ENCODE measurements around the gene SPOCK1. TPM values are rescaled to one million over a fixed set of nuclear protein-coding genes. Genes with fewer than 3 reads are reported as not detected.

Gene SPOCK1
- total RNA-seq, 1 experiment from 2014 or later, result 4.0 TPM

- no TSS peak for BruUV-seq (replicated peaks)
- Histone ChIP-seq H3K4me1 (ENCODE audit: insufficient read depth, low read length, poor library complexity, severe bottlenecking) (no peaks in the 10 kb centered on the region), H3K4me3 (ENCODE audit: low read depth, low read length, poor library complexity, severe bottlenecking) (no peak overlapping the region), H3K9me3 (ENCODE audit: low read depth, low read length, poor library complexity, severe bottlenecking) (no peaks in the 10 kb centered on the region), H3K36me3 (ENCODE audit: insufficient read depth, low read length, poor library complexity, severe bottlenecking) (no peaks in the 10 kb centered on the region), H3K27me3 (replicated peaks; ENCODE audit: insufficient read depth, low read depth, low read length, poor library complexity) (peaks cover 21% of the 10 kb centered on the region), H3K27ac (ENCODE audit: low read depth, low read length, poor library complexity, severe bottlenecking) (no peak overlapping the region)
- DNase-seq (ENCODE audit: low spot score), result no peak
- TF ChIP-seq EZH2 (IDR thresholded peaks at IDR 0.05; ENCODE audit: borderline replicate concordance, low read depth, low read length, poor library complexity, severe bottlenecking), result no peak
- TF ChIP-seq CTCF (conservative IDR thresholded peaks at IDR 0.05; ENCODE audit: low read depth, low read length), result no peak
- intact Hi-C loops (cut with micrococcal nuclease; ENCODE audit: unreplicated experiment), result no loop called here
- ChIA-PET CTCF (no interaction called here), POLR2A (ENCODE audit: low non-redundant PET) (no interaction called here)
These were observed 110.1 kb downstream of the SPOCK1 start for GRCh38 chr5:137389042-137389441.

- intact Hi-C loops (cut with micrococcal nuclease; ENCODE audit: unreplicated experiment), result no loop called here
- Histone ChIP-seq H3K4me3 (ENCODE audit: low read depth, low read length, poor library complexity, severe bottlenecking) (no peak overlapping the region), H3K9me3 (ENCODE audit: low read depth, low read length, poor library complexity, severe bottlenecking) (no peaks in the 10 kb centered on the region), H3K4me1 (ENCODE audit: insufficient read depth, low read length, poor library complexity, severe bottlenecking) (no peaks in the 10 kb centered on the region), H3K27me3 (replicated peaks; ENCODE audit: insufficient read depth, low read depth, low read length, poor library complexity) (peaks cover 21% of the 10 kb centered on the region), H3K27ac (ENCODE audit: low read depth, low read length, poor library complexity, severe bottlenecking) (no peak overlapping the region), H3K36me3 (ENCODE audit: insufficient read depth, low read length, poor library complexity, severe bottlenecking) (no peaks in the 10 kb centered on the region)
- ChIA-PET POLR2A (ENCODE audit: low non-redundant PET) (no interaction called here), CTCF (no interaction called here)
- no peak for DNase-seq (ENCODE audit: low spot score)
- no peak for TF ChIP-seq EZH2 (IDR thresholded peaks at IDR 0.05; ENCODE audit: borderline replicate concordance, low read depth, low read length, poor library complexity, severe bottlenecking)
- TF ChIP-seq CTCF (conservative IDR thresholded peaks at IDR 0.05; ENCODE audit: low read depth, low read length), result no peak
- BruUV-seq (replicated peaks), result no TSS peak
These were observed 114.1 kb downstream of the SPOCK1 start for GRCh38 chr5:137385064-137385463.

GRCh38 chr5:137383909-137384308 lies 115.2 kb downstream of the SPOCK1 start:
- CTCF ChIA-PET, result no interaction called here
- no peak for TF ChIP-seq CTCF (conservative IDR thresholded peaks at IDR 0.05; ENCODE audit: low read depth, low read length)
- TF ChIP-seq EZH2 (IDR thresholded peaks at IDR 0.05; ENCODE audit: borderline replicate concordance, low read depth, low read length, poor library complexity, severe bottlenecking), result no peak
- no peak for DNase-seq (ENCODE audit: low spot score)
- no peak overlapping the region for H3K27ac ChIP-seq (ENCODE audit: low read depth, low read length, poor library complexity, severe bottlenecking)
- no peaks in the 10 kb centered on the region for H3K36me3 ChIP-seq (ENCODE audit: insufficient read depth, low read length, poor library complexity, severe bottlenecking)
- no TSS peak for BruUV-seq (replicated peaks)
- no peaks in the 10 kb centered on the region for H3K9me3 ChIP-seq (ENCODE audit: low read depth, low read length, poor library complexity, severe bottlenecking)
- peaks cover 21% of the 10 kb centered on the region for H3K27me3 ChIP-seq (replicated peaks; ENCODE audit: insufficient read depth, low read depth, low read length, poor library complexity)
- intact Hi-C loops (cut with micrococcal nuclease; ENCODE audit: unreplicated experiment), result no loop called here
- POLR2A ChIA-PET (ENCODE audit: low non-redundant PET), result no interaction called here
- H3K4me3 ChIP-seq (ENCODE audit: low read depth, low read length, poor library complexity, severe bottlenecking), result no peak overlapping the region
- no peaks in the 10 kb centered on the region for H3K4me1 ChIP-seq (ENCODE audit: insufficient read depth, low read length, poor library complexity, severe bottlenecking)

Data from A673 (cell line).